ENCODE results near the gene ZNF732.
"Not testable (repeated sequence)": the region's sequence is repeated elsewhere in the genome, so short reads cannot be mapped to it uniquely, and the experiment has no call there.

Gene ZNF732

DNA sequence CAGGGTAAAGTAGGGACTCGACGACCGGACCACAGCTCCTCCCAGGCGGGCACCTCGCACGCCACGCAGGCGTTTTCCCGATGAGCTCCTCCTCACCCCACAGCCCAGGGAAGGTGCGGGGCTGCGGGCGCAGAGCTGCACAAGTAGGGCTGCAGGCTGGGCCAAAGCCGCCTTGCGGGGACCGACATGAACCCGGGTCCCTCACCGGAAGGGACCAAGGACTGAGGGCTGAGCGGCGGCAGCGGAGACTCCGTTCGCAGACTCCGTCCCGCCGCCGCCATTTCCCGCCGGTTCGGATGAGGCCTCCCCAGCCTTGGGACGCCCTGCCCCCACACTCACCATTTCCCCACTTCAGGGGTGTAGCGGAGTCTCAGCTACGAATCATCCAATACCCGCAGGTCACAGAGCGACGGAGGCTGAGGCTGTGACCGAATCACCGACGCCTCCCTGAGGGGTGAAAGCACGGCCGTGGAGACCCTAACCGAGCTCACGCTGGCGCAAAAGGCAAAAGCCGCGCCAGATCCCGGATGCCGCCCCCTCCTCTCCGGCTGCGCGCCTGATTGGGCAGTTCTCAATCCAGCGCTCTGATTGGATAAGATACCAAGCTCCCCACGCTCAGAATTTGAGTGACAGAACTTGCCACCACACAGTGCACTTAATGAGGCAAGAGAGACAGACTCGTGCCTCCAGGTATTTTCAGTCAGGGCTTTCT is at the start of gene ZNF732:
Gene ZNF732, minus strand, starts transcription at position 506 of the 712 bp plus-strand sequence. Its CDS starts 164 bp downstream, at position 342.
- DNase-seq (ENCODE audit: low read depth): no peak

DNA sequence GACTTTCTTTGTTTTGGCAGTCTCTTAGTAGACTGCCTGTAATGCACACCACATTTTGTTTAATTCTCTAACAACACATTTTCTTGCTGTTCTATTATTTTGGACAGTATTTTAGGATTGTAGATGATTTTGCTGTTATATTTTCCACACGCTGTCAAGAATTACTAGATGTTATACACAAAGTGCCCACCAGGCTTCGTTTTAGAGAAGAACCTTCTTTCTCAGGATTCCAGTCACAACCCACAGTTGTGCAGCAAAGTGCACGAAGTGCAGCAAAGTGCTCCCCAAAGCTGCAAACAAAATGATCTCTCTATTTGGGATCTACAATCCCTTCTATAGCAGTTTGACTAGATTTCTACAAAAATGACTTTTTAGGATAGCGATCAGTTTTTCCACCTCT is 34.7 kb upstream of the ZNF732 start:
- DNase-seq (ENCODE audit: low read depth): no peak

DNA sequence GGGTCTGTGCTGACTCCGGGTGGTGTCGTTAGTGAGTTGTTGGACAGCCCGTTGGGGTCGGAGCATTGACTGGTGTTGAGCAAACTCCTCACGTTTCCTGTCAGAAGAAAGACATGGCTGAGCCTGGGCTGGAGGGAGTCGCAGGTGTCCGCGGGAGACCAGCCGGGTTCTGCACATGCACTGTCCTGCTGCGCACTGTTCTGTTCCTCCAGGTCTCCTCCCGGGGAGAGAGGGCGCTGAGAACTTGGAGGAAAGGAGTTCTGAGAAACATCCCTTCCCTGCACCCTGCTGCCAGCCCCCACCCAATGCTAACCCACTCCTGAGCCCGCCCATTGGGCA is 33.5 kb upstream of the ZNF732 start:
- DNase-seq (ENCODE audit: low read depth): no peak

DNA sequence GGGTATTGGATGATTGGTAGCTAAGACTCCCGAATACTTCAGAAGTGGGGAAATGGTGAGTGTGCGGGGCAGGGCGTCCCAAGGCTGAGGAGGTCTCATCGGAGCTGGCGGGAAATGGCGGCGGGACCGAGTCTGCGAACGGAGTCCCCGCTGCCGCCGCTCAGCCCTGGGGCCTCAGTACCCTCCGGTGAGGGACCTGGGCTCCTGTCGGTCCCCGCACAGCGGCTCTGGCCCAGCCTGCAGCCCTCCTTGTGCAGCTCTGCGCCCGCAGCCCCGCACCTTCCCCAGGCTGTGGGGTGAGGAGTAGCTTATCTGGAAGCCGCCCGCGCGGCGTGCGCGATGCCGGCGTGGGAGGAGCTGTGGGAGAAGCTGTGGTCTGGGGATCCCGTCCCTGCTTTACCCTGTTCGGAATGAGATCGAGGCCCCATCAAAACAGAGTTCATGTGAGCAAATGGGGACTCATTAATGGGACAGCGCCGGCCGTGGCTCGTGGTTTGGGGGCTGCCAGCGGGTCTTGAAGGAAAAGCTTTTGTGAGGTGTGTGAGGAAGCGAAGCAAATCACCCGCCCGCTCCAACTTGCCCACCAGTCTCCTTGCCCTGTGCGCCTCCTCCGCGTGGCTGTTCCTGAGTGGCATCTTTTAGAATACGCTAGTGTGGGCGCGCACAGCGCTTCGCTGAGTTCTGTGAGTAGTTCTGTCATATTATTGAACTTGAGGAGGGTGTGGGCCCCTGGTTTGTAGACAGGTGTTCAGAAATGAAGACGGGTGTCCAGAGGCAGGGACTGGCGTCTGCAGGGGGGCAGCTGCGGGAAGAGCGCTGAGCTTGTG is 32.9 kb upstream of the ZNF732 start:
- peak; percentile 28 for DNase-seq (ENCODE audit: low read depth)

DNA sequence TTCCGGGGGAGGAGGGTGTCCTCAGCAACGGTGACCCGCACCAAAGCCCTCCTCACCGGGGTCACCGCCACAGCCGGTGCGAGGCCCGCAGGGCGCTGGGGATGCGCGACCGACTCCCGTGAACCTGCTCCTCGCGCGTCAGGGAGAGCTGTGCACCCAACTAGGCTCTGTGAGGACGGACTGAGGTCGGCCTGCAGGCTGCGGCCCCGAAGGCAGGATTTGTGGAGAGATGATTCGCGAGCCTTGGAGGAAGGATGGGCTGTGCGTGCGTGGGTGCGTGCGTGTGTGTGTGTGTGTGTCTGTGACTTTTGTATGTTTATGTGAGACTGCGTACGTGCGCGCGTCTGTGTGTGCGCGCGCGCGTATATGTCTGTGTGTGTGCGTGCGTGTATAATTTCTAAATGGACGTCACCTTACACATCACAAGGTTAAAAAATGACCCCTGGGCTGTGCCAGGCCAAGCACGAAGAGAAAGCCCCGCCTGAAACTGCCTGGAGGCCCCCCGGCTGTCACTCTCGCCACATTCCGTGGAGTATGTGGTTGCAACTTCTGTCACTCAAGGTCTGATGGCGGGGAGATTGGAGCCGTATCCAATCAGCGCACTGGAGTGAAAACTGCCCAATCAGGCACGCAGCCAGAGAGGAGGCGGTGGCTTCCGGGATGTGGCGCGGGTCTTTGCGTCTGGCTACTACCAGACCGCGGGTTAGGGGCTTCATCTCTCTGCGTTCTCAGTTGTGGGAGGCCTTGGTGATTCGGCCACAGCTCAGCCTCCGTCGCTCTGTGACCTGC is 32.1 kb upstream of the ZNF732 start, which contains the start of gene ZNF141:
Gene ZNF141, plus strand, starts transcription at position 672 of the 789 bp plus-strand sequence. CDS start 170 bp downstream, outside the sequence.
- DNase-seq (ENCODE audit: low read depth): peak; percentile 84

- no peak for DNase-seq (ENCODE audit: low read depth)
Measured at GRCh38 chr4:336893-337142, 31.5 kb upstream of the ZNF732 start.

DNA sequence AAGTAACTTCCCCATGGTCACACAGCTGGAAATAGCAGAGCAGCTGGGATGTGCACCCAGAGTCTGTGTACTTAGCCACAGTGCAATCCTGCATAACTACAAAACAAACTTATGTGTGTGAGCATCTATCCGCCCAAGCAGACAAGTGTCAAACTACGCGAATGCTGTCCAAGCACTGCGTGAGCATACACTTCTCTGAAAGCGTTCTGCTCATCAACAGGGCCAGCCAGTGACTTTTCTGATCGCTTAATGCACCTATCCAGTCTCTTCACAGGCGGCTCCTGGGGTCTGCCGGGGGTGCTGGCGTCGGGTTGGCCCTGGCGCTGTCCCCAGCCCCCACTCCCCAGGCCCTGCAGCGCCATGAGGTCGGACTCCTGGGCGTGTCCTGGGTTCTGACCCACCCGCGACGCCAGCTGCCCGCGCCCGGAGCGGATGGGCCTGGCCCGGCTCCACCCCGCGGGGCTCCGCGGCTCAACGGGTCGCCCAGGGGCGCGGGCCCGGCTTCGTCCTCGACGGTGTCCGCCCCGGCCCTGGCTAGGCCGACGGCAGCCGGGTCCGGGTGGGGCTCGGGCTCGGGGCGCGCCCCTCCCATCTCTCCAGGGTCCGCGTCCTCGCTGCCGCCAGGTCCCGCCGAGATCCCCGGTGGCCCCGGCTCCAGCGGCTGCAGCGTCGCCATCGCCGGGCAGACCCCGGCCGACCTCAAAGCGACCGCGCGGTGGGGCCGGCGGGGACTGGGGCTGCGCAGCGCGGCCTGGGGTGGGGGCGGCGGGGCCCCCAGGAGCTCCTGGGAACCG is 31.0 kb upstream of the ZNF732 start:
- peak; percentile 0 for DNase-seq (ENCODE audit: low read depth)

- no peak for DNase-seq (ENCODE audit: low read depth)
Measured at GRCh38 chr4:335515-335914, 30.2 kb upstream of the ZNF732 start.

- DNase-seq (ENCODE audit: low read depth): no peak
Measured at GRCh38 chr4:328729-329128, 23.5 kb upstream of the ZNF732 start.

GRCh38 chr4:314296-314903 is 9.1 kb upstream of the ZNF732 start:
- DNase-seq (ENCODE audit: low read depth): no peak

DNA sequence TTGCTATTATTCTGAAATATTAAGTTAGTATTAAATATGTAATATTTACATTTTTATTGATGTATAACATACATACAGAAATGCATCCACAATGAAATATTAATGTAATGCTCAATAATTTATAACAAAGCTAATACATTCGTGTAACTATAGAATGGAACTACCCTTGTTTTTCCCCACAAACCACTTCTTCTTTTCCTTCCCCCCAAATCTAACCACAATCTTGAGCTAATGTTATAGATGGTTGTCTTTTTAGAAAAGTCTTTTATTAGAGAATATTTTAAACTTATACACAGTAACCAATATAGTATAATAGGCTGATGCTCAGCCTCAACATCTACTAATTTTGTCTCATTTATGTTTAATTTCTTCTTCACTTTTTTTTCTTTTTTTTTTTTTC is 4.5 kb upstream of the ZNF732 start:
- DNase-seq (ENCODE audit: low read depth): no peak

DNA sequence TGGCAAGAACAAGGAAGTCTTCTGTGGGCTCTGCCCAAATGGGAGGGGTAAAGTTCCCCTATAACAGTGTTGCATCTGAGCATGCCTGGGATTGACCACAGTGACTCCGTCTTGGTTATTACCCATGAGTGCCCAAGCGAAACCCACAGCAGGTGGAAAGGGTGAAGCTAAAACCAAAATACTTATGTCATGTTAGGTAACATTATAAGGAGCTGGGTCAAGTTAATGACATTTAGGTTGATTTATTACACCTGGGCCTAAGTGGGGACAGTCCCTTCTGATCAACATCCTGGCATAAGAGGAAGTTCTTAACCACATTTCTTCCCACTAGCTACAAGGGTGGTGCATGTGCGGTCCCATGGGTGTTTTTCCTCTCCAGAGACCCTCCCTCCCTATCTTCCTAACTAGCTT is 1.3 kb upstream of the ZNF732 start:
- DNase-seq (ENCODE audit: low read depth): no peak

GRCh38 chr4:304516-304915 is 758 bp downstream of the ZNF732 start:
- not testable (repeated sequence) for DNase-seq (ENCODE audit: low read depth)

GRCh38 chr4:302381-302780 is 2.9 kb downstream of the ZNF732 start:
- no peak for DNase-seq (ENCODE audit: low read depth)

GRCh38 chr4:294732-295131 is 10.5 kb downstream of the ZNF732 start:
- DNase-seq (ENCODE audit: low read depth): no peak

DNA sequence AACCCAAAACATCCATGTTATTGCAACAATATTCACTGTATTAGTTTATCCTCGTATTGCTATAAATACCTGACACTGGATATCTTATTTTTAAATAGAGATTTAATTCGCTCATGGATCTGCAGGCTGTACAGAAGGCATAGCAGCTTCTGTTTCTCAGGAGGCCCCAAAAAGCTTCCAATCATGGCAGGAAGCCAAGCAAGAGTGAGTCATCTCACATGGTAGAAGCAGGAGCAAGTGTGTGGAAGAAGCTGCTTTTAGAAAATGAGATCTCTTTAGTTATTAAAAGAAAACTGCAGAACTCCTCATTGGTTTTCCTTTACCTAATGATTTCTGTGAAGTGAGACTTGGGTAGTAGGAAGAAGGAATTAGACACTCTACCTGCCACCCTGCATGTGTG is 16.4 kb downstream of the ZNF732 start:
- DNase-seq (ENCODE audit: low read depth): no peak

- no peak for DNase-seq (ENCODE audit: low read depth)
Measured at GRCh38 chr4:273309-274017, 31.8 kb downstream of the ZNF732 start.

GRCh38 chr4:271492-272103 is 33.7 kb downstream of the ZNF732 start:
- DNase-seq (ENCODE audit: low read depth): no peak

DNA sequence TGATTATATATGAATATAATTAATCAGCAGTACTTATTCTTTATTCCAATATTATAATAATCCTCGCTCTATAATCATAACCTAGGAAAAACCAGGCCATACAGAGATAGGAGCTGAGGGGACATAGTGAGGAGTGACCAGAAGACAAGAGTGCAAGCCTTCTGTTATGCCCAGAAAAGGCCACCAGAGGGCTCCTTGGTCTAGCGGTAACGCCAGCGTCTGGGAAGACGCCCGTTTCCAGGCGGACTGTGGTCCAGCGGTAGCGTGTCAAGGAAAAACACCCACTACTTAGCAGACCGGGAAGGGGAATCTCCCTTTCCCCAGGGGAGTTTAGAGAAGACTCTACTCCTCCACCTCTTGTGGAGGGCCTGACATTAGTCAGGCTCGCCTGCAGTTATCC is 46.0 kb downstream of the ZNF732 start:
- not testable (repeated sequence) for DNase-seq (ENCODE audit: low read depth)

DNA sequence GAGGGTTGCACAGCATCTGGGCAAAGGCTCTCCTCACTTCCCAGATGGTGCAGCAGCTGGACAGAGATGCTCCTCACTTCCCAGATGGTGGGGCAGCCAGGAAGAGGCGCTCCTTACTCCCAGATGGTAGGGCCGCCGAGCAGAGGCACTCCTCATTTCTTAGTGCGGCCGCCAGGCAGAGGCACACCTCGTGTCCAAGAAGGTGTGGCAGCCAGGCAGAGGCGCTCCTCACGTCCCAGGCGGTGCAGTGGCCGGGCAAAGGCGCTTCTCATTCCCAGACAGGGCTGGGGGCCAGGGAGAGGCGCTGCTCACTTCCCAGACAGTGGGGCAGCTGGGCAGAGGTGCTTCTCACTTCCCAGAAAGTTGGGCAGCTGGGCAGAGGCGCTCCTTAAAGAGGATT is 48.8 kb downstream of the ZNF732 start:
- DNase-seq (ENCODE audit: low read depth): no peak

Data from activated T-helper 1 cell treated with Interleukin-2 at 50 U/mL for 16 hours (primary cell).